Measurements from ENCODE around the gene TSPO.

Gene TSPO

DNA sequence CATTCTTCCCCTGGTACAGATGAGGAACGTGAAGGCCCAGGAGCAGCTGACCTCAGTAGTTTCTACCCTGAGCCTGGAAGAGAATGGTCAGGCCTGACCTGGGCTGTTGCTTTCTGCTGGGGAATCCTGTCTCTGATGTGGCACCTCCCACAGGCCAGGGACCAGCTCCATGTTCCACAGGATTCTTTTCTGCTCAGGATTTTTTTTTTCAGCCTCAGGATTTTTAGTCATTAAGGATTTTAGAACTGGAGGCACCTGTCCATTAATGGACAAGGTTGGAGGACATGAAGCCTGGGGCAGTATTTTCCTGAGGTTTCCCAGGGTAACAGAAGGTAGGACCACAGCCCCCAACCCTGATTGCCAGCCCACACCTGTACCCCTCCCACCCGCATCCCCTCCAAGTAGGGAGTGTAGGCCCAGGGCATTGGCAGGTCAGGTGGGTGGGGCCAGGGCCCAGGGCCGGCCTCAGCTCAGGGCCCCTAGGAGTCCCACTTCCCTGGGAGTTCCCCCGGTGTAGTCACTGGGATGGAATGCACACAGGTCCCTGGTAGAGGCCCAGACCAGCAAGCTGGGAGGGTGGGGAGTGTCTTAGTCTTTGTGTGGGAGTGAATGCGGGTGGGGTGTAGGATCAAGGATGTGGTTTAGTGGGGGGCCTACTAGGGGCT is 24.7 kb upstream of the TSPO start:
- Mint-ChIP-seq H3K4me1 (ENCODE audit: low read depth) (no peaks in the 10 kb centered on the region), H3K27me3 (no peaks in the 10 kb centered on the region), H3K27ac (no peak overlapping the region), H3K9me3 (no peaks in the 10 kb centered on the region), H3K36me3 (ENCODE audit: low read depth) (peaks cover 4% of the 10 kb centered on the region), H3K4me3 (no peak overlapping the region)
- no peak for DNase-seq

DNA sequence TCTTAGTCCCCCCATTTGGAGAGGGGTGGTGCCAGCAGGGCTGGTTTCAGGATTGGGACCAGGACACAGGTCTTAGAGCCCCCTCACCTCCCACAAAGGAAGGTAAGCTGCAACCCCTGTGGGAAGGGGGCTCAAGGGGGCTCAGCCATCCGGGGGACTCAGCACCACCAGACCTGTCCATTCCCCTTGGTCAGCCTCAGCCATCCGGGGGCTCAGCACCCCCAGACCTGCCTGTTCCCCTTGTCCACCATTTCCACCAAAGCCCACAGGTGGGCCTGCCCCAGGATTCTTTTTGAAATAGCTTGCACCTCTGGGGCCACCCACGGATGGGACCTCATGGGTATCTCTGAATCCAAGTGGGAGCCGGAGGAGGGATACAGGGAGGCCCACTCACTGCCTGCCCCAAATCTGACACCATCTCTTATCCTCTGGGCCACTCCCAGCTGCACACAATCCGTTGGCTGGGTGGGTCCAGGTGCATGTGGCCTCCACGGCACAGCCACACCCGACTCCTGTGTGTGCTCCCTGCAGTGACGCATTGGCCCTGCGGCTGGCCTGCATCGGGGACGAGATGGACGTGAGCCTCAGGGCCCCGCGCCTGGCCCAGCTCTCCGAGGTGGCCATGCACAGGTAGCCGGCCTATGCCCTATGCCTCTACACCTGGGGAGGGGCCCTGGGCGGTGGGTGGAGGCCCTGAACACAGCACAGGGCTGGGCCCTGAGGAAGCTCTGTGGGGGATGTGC is 24.0 kb upstream of the TSPO start:
- Mint-ChIP-seq H3K4me1 (ENCODE audit: low read depth) (no peaks in the 10 kb centered on the region), H3K9me3 (no peaks in the 10 kb centered on the region), H3K27ac (no peak overlapping the region), H3K4me3 (no peak overlapping the region), H3K27me3 (no peaks in the 10 kb centered on the region), H3K36me3 (ENCODE audit: low read depth) (peaks cover 11% of the 10 kb centered on the region)
- DNase-seq = no peak

DNA sequence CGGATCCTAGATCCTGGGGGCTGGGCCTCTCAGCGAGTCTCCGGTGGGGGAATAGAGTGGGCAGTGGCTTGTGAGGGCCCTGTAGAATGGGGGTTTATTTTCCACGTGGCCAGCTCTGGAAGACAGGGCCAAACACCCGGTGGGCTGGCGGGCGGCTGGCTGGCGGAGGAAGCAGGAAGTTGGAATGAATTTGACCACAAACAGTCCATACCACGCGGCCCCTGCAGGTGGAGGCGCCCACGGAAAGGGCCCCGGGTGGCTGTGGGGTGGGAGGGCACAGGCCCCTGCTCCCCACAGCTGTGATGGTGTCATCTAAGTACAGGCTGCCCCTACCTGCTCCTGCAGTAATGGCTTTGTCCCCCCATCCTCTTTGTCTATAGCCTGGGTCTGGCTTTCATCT is 23.2 kb upstream of the TSPO start:
- Mint-ChIP-seq H3K4me1 (ENCODE audit: low read depth) (no peaks in the 10 kb centered on the region), H3K4me3 (no peak overlapping the region), H3K27ac (peak overlapping the region; percentile 17), H3K9me3 (no peaks in the 10 kb centered on the region), H3K27me3 (no peaks in the 10 kb centered on the region), H3K36me3 (ENCODE audit: low read depth) (peaks cover 19% of the 10 kb centered on the region)
- no peak for DNase-seq

DNA sequence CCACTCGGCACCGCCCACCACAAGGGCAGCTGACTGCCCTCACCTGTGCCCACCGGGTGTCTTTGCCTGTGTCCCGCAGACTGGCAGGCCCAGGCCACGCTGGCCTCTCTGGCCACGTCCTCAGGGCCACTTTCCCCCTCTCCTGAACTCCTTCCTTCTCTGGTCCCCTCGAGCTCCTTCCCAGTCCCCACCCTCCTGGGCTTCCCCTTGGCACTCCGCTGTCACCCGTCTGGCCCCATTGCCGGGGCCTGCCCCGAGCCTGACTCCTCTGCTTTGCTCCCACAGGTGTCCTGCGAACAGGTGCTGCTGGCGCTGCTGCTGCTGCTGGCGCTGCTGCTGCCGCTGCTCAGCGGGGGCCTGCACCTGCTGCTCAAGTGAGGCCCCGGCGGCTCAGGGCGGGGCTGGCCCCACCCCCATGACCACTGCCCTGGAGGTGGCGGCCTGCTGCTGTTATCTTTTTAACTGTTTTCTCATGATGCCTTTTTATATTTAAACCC is 22.4 kb upstream of the TSPO start:
- no peaks in the 10 kb centered on the region for H3K27me3 Mint-ChIP-seq
- H3K27ac Mint-ChIP-seq = no peak overlapping the region
- H3K4me3 Mint-ChIP-seq = no peak overlapping the region

DNA sequence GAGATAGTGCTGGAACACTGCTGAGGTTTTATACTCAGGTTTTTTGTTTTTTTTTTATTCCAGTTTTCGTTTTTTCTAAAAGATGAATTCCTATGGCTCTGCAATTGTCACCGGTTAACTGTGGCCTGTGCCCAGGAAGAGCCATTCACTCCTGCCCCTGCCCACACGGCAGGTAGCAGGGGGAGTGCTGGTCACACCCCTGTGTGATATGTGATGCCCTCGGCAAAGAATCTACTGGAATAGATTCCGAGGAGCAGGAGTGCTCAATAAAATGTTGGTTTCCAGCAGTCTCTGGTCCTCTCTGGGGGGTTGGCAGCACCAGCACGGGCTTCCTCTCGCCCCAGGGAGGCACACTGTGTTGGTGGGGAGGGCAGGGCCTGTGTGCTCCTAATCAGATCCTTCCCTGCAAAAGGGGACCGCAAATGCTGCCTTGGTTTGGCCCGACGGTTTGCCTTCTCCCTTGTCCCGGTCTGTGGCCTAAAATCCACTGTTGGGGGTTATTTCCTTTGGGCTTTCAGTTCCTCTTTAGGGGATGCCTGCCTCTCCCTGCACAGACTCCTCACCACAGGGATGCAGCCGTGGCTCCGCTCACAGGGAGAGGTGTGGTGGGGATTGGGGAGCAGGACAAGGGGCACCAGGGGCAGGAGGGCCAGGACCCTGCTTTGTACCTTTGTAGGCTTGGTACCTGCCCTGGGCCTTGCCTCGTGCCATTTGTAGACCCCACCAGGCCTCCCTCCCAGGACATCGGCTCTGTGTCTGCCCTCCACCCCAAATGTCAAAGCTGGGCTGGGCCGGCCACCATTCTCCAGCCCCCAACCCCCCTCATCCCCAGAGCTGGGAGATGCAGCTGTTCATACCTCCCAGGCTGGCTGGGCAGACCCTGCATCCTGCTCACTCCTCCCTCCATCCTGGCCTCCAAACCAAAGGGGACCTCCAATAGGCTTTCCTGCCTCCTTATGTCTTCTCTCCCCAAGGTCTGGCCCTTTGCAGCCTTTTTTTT is 21.6 kb upstream of the TSPO start:
- no peak for DNase-seq
- H3K36me3 Mint-ChIP-seq (ENCODE audit: low read depth) = peaks cover 35% of the 10 kb centered on the region
- no peaks in the 10 kb centered on the region for H3K9me3 Mint-ChIP-seq
- no peak overlapping the region for H3K27ac Mint-ChIP-seq
- H3K4me1 Mint-ChIP-seq (ENCODE audit: low read depth) = no peaks in the 10 kb centered on the region
- H3K27me3 Mint-ChIP-seq = no peaks in the 10 kb centered on the region
- no peak overlapping the region for H3K4me3 Mint-ChIP-seq

More for the DNA sequence above, 22.4 kb upstream of the TSPO start:
- DNase-seq = no peak
- peaks cover 27% of the 10 kb centered on the region for H3K36me3 Mint-ChIP-seq (ENCODE audit: low read depth)
- no peaks in the 10 kb centered on the region for H3K4me1 Mint-ChIP-seq (ENCODE audit: low read depth)
- H3K9me3 Mint-ChIP-seq = no peaks in the 10 kb centered on the region

DNA sequence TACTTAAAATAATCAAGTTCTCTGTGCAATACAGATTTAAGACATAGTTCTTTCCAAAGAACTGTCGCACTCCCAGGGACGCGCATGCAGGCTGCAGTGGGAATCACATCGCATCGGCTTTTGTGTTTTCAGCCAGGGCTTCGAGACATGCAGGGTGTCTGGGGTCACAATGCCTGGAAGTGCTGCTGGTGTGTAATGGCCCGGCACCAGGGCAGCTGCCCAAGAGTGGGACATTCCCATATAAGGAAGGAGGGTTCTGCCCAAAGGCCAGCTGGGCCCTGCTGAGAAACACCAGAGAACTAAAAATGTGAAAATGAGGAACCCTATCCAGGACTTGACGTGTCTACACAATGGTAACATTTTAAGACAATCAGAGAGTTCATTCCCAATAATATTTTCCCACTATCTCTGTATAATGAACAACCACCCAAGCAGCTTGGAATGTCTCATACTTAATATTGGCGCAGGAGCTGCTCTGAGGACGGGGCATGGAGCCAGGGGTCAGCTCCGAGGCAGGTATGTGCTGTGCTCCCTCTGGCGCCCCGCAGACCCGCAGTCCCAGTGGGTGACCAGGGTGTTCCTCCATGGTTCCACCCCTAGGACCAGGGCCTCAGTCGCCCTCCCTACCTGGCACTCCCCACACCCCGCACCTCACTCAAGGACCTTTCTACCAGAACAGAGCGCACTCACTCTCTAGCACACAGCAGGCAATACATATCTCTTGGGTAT is 19.4 kb upstream of the TSPO start:
- peaks cover 2% of the 10 kb centered on the region for H3K4me1 Mint-ChIP-seq (ENCODE audit: low read depth)
- H3K36me3 Mint-ChIP-seq (ENCODE audit: low read depth) = peaks cover 56% of the 10 kb centered on the region
- H3K27me3 Mint-ChIP-seq = no peaks in the 10 kb centered on the region
- H3K27ac Mint-ChIP-seq = no peak overlapping the region
- no peak for DNase-seq
- H3K9me3 Mint-ChIP-seq = no peaks in the 10 kb centered on the region
- H3K4me3 Mint-ChIP-seq = no peak overlapping the region

DNA sequence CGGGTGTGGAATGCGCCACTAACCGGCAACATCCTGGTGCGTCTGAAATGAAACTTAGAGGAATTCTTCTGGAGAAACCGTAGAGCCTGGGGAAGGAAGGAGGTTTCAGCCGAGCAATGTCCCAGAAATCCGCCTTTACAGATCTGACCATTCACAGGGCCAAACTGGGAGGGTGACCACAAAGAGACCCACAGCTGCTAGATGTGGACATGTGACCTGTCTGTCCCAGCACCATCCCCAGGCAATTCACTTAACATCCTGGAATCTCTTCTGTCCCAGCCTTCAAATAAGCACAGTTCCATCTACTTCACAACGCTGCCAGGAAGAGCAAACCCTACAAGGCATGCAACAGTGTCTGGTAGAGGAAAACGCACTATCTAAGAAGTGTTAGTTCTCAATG is 18.0 kb upstream of the TSPO start:
- no peaks in the 10 kb centered on the region for H3K9me3 Mint-ChIP-seq
- no peak overlapping the region for H3K27ac Mint-ChIP-seq
- H3K4me1 Mint-ChIP-seq (ENCODE audit: low read depth) = peaks cover 2% of the 10 kb centered on the region
- no peaks in the 10 kb centered on the region for H3K27me3 Mint-ChIP-seq
- no peak for DNase-seq
- peaks cover 70% of the 10 kb centered on the region for H3K36me3 Mint-ChIP-seq (ENCODE audit: low read depth)
- H3K4me3 Mint-ChIP-seq = no peak overlapping the region

DNA sequence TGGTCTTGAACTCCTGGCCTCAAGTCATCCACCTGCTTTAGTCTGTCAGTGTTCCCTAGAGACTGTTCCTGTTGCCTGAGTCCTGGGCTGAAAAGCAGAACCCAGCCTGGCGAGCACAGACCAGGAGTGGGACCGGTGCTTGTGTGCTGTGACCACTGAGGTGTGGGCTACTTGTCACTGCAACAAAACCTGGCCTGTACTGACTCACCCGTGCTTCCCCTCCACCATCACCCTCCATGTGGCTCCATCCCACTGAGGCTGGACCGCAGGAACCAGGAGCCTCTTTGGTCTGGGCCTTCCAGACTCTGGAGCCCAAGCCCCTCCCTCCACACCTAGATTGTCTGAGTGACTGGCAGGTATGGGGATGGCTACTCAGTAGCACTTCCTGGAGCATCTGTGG is 16.8 kb upstream of the TSPO start:
- Mint-ChIP-seq H3K4me1 (ENCODE audit: low read depth) (peaks cover 5% of the 10 kb centered on the region), H3K27ac (no peak overlapping the region), H3K36me3 (ENCODE audit: low read depth) (peaks cover 82% of the 10 kb centered on the region), H3K9me3 (no peaks in the 10 kb centered on the region), H3K4me3 (no peak overlapping the region), H3K27me3 (no peaks in the 10 kb centered on the region)
- DNase-seq = no peak

DNA sequence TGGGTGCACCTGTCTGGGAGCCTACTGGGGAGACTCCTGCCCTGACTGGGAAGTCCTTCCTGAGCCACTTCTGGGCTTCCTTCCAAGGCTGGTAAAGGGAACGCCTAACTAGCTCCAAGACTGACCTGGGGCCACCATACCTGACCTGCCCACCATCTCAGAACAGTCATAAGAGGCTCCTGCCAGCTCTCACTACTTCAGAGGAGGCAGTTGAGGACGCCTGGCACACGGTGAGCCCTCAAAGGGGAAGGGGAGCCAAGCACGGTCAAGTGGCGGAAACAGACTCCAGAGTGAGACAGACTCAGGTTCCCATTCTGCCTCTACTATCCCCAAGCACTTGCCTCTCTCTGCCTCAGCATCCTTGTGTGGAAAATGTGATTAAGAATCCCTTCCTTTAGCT is 15.8 kb upstream of the TSPO start:
- DNase-seq = no peak
- H3K27ac Mint-ChIP-seq = no peak overlapping the region
- peaks cover 90% of the 10 kb centered on the region for H3K36me3 Mint-ChIP-seq (ENCODE audit: low read depth)
- H3K9me3 Mint-ChIP-seq = no peaks in the 10 kb centered on the region
- peaks cover 7% of the 10 kb centered on the region for H3K4me1 Mint-ChIP-seq (ENCODE audit: low read depth)
- H3K4me3 Mint-ChIP-seq = no peak overlapping the region
- H3K27me3 Mint-ChIP-seq = no peaks in the 10 kb centered on the region

DNA sequence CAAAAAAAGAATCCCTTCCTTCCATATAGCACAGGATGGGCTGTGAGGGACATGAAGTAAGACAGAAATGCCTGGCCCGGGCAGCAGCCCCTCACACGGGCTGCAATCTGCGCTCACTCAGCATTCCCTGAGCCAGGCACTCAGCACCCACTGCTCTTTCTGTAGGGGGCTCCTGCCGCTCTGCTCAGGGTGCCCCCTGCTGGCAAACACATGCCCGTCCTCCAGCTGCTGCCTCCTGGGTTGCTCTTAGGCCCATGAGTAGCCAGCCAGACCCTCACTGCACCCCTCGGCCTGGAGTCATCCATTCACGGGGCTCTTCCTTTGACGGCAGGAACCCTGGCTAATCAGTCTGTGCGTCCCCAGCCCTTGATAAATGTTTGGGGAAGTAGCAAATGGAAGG is 15.1 kb upstream of the TSPO start:
- no peak overlapping the region for H3K4me3 Mint-ChIP-seq
- no peaks in the 10 kb centered on the region for H3K27me3 Mint-ChIP-seq
- no peak overlapping the region for H3K27ac Mint-ChIP-seq
- peak; percentile 56 for DNase-seq
- peaks cover 97% of the 10 kb centered on the region for H3K36me3 Mint-ChIP-seq (ENCODE audit: low read depth)
- peaks cover 14% of the 10 kb centered on the region for H3K4me1 Mint-ChIP-seq (ENCODE audit: low read depth)
- no peaks in the 10 kb centered on the region for H3K9me3 Mint-ChIP-seq

DNA sequence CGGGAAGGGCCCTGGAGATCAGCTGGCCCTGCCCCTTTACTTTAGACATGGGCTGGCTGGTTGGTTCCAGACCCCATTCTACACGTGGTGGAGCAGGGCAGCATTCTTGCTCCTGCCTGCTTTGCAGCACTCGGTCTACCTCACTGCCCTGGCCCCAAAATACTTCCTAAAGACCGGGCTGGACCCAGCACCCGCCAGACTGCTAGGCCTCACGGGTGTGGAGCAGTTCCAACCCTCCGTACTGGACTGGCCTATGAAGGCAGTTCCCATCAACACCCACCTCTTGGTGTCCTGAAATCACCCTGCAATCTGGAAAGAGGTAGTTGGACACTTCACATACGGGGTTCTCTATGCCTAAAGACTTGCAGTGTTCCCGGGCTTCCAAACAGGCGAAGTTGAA is 14.6 kb upstream of the TSPO start:
- DNase-seq = no peak

DNA sequence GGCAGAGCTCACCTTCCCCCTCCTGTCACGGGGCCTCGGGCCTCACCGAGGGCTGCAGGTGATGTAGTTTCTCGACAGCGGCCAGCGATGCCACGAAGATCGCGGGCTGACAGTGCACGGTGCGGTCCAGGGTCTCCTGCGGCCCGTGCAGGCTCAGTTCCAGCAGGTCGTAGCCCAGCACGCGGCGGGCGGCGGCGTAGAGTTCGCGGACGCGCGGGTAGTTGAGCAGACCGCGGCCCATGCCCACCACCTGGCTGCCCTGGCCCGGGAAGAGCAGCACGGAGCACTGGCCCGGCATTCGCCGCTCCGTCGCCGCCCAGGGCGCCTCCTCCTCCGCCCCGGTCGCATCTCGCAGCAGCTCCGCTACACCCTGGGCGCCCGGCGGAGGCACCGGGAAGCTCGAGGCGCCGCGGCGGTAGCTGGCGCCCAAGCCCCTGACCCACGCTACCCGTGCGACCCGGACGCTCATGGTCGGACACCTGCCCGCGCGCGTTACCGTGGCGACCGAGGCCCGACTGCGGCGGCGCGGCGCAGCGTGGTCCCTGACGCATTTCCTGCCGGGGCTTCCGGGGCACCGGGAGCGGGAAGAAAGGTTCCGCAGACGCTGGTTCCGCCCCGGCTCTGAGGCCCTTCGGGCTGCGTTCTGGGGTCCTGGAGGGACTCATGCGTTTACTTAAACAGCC is 8.3 kb upstream of the TSPO start, which contains the start of gene MCAT:
TSS of gene MCAT (minus strand) at position 519 of the 683 bp plus-strand sequence. CDS start at position 469, 50 bp downstream.
- Mint-ChIP-seq H3K9me3 (no peaks in the 10 kb centered on the region), H3K4me1 (ENCODE audit: low read depth) (peaks cover 39% of the 10 kb centered on the region), H3K4me3 (peak within 1 kb of the TSS; percentile 89), H3K27ac (peak within 1 kb of the TSS; percentile 94), H3K27me3 (no peaks in the 10 kb centered on the region), H3K36me3 (ENCODE audit: low read depth) (peaks cover 41% of the 10 kb centered on the region)
- peak; percentile 91 for DNase-seq

More for the DNA sequence above, 14.6 kb upstream of the TSPO start:
- Mint-ChIP-seq H3K4me1 (ENCODE audit: low read depth) (peaks cover 18% of the 10 kb centered on the region), H3K27me3 (no peaks in the 10 kb centered on the region), H3K9me3 (no peaks in the 10 kb centered on the region), H3K4me3 (no peak overlapping the region), H3K36me3 (ENCODE audit: low read depth) (peaks cover 95% of the 10 kb centered on the region), H3K27ac (no peak overlapping the region)

DNA sequence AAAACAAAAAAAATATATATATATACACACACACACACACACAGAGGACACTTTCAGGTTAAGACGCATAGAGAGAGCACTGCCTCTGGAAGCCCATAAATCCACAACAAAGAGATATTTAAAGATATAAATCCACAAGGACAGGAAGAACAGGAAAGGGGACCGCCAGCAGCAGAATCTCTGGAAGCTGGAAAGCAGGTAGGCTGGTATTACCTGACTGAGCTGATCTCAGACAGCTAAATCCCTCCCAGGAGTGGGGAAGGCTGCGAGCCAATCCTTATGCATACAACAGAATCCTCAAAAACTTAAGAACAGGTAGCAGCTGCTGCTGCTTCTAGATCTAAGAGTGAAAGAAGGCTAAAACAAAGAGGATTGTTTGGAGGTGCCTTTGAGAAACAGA is 6.4 kb upstream of the TSPO start:
- Mint-ChIP-seq H3K9me3 (no peaks in the 10 kb centered on the region), H3K4me1 (ENCODE audit: low read depth) (peaks cover 38% of the 10 kb centered on the region), H3K36me3 (ENCODE audit: low read depth) (peaks cover 23% of the 10 kb centered on the region), H3K27ac (no peak overlapping the region), H3K4me3 (no peak overlapping the region), H3K27me3 (no peaks in the 10 kb centered on the region)
- no peak for DNase-seq

Data from activated T-cell treated with anti-CD3 and anti-CD28 coated beads, Interleukin-2, amount 50 U/mL, for 24 hours (primary cell).